GM12873 (cell line): Measurements from ENCODE around the gene BLOC1S4.

ENCODE experiments used
- TF ChIP-seq, protein P1 (sequence below): IDR thresholded peaks from 2 replicates; pipeline ENCODE4 v1.5.1; 2012; ENCODE audit warnings: low read depth, mild to moderate bottlenecking, moderate library complexity, low read length, control low read depth; ENCODE audit not compliant: insufficient read depth; ENCODE audit errors: missing control alignments

BLOC1S4 gene

DNA sequence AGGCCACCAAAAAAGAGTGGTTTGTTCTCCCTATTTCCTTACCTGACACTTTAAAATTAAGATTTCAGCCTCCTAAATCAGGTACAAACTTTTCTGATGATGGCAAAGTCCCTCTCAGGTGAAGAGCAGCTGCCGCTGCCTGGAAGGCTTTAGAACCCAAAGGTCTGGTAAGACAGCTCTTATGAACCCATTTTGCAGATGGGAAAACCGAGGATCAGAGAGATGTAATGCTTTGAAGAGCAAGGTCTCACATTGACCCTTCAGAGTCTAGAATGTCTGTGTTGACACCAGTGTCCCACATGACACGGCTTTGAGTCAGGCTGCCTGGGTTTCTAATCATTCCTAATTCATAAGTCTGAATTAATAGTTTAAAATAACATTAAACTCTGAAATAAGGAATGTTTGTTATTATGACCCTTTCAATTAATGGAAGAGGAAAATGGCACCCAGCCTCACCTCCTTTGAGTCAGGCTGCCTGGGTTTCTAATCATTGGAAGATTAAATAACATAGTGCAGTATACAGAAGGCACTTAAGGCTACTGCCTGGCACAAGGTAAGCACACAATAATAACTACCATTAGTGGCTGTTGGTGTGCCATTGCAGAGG, 38.6 kb downstream of the BLOC1S4 start:
- TF ChIP-seq, protein P1, sequence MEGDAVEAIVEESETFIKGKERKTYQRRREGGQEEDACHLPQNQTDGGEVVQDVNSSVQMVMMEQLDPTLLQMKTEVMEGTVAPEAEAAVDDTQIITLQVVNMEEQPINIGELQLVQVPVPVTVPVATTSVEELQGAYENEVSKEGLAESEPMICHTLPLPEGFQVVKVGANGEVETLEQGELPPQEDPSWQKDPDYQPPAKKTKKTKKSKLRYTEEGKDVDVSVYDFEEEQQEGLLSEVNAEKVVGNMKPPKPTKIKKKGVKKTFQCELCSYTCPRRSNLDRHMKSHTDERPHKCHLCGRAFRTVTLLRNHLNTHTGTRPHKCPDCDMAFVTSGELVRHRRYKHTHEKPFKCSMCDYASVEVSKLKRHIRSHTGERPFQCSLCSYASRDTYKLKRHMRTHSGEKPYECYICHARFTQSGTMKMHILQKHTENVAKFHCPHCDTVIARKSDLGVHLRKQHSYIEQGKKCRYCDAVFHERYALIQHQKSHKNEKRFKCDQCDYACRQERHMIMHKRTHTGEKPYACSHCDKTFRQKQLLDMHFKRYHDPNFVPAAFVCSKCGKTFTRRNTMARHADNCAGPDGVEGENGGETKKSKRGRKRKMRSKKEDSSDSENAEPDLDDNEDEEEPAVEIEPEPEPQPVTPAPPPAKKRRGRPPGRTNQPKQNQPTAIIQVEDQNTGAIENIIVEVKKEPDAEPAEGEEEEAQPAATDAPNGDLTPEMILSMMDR: no peak

DNA sequence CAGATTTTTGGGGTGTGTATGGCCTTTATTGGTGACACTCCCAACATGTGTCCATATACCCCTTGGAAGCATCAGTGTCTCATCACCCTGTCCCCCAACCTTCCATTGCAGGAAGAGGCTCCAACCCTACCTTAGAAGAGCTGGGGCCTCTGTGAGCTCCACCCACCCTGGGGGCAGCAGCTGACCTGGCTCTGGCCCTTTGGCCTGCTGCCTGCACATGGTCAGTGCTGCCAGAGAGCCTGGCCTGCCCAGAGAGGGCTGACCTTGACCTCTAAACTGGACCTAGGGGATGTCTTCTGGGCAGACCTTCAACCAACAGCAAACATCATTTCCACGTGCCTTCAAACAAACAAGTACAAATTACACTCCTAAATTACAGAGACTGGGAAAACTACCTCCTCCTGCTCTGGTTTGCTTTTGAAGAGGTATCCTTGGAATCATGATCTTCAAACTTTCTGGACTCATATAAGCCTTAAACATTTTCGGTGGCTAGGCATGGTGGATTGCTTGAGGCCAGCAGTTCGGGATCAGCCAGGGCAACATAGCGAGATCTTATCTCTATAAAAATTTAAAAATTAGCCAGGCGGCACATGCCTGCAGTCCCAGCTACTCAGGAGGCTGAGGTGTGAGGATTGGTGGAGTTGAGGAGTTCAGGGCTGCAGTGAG, 39.2 kb downstream of the BLOC1S4 start:
- TF ChIP-seq, protein P1: no peak

DNA sequence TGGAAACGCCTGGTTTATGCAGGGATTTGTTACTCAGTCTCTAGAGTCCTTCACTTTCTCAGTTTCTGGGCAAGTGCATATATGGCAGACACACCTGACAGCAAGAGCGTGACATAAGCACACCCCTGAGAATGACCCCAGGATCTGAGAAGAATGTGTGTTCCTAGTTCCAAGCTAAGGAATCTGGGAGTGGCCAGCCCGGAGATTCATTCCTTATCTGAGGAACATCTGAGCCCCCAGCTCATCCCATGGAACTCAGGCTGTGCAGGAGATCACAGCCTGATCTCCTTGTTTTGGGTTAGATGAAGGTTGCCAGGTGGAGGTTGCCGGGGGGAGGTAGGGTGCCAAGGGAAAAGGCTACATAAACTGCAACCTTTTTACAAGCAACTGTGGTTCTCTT, 42.8 kb downstream of the BLOC1S4 start:
- TF ChIP-seq, protein P1: no peak

DNA sequence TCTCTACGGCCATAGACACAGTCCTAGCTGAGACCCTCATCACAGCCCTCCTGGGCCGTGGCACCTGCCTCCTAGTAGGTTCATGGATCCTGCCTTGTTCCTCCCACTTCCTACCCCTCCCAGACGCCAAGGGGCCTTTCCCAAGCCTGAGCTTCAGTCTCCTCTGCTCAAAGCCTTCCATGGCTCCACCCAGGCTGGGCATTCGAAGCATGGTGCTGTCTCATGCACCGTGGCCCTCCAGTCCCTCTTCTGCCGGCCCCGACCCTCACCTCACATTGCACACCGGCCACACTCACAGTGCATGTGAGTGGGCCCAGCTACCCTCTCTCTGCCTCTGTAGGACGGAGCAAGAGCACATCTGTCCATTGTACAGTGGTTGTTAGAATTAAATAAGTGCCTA, 44.9 kb downstream of the BLOC1S4 start:
- TF ChIP-seq, protein P1: no peak

DNA sequence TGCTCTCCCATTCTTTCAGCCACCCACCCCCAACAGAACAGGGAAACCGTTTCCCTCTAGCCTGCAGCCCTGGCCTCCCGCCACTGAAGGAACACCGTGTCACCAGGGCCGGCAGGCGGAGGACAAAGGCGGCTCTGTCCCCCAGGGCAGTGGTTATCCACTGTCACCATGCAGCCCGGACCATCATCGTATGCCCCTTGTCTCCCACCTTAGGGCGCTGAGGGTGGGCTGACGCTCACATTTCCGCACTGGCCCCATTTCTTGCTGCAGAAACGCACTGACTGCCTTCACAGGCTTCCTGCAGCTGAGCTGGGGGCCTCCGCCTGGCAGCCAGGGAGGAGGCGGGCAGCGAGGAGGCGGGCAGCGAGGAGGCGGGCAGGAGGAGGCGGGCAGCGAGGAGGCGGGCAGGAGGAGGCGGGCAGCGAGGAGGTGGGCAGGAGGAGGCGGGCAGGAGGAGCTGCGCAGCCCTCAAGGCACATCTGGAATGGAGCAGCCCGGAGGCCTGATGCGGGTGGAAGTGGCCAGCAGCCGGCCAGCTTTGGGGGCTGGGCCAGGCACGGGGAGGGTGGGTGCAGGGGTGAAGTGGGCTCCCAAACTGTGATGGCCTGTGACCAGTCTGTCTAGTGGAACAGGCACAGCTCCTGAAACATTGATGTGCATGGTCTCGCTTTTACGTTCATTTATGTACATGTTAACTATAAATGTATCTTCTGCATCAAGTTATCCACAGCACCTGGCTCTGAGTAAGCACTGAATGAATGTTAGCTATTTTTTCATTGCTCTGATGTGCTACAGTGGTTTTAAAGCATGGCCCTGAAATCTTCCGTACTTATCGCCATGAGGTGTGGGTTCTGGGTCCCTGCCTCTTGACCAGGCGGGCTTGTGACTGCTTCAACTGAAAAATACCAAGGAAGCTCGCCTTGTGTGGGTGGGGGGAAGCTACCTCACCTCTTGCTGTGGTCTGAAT, 46.0 kb downstream of the BLOC1S4 start:
- TF ChIP-seq, protein P1: no peak

DNA sequence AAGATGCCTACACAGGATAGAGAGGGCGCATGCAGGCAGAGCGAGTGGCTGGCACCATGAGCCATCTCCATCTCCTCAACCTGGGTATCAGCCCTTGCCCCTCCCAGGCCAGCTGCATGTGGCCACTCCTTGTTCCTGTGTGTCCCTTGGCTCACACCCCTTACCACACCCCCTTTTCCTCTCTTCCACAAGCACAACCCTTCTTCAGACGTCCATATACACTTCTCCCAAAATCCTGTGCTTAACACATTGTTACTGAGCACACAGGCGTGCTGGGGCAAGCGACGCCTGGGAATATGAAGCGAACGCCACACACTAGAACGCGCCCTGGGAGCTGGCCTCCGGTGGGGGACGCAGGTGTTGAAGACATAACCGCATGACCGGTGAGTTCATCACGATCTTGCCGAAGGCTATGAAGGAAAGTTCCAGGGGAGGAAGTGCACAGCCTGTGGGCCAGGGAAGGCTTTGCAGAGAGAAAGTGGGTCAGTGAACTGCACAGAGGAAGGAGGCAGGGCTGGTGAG, 47.4 kb downstream of the BLOC1S4 start:
- TF ChIP-seq, protein P1: no peak
